H1 (cell line): ENCODE results near the gene LPCAT1. TPM values are rescaled to one million over a fixed set of nuclear protein-coding genes. Genes with fewer than 3 reads are reported as not detected.

ENCODE experiments used
- POLR2AphosphoS5 ChIP-seq: IDR thresholded peaks from 2 replicates; pipeline ENCODE4 v1.6.1; 2011; ENCODE audit warnings: low read depth, low read length
- polyA plus RNA-seq, 7 experiments: library from polyadenylated mRNA; depleted of rRNA in 3 of 7; stranded (reverse) in 5 of 7; unstranded in 2 of 7; fragments of >200 nt in 5 of 7; fragments of 200-250 nt in 2 of 7; gene quantifications; 1 replicate in 5 of 7; 2 replicates in 1 of 7; 4 replicates in 1 of 7; pipeline versions ENCODE4 v1.2.1 to v1.2.3, GENCODE V29; 2011 to 2013; ENCODE audit warnings: missing spikeins in 2 of 7, mixed read lengths in 2 of 7
- total RNA-seq: library from RNA; stranded (reverse); fragmentation: NEBNext Ultra II Directional; extraction: Animal tissue kit (Norgen Biotek cat#: 25700); gene quantifications from 2 replicates; pipeline ENCODE4 v1.2.1, GENCODE V29; 2021

Gene LPCAT1
- total and polyA plus RNA-seq, 2 of the 8 experiments (the other 6 are each of a cell fraction or from before 2014, with no cell fraction given) = 107 to 260 TPM

- no peak for TF ChIP-seq POLR2AphosphoS5
Measured at GRCh38 chr5:1442222-1443145, 81.3 kb downstream of the LPCAT1 start (continued).
